Omental fat pad (tissue), 4 donors: Measurements from ENCODE around the gene BCAT1. TPM values are rescaled to one million over a fixed set of nuclear protein-coding genes. Genes with fewer than 3 reads are reported as not detected.
A peak's percentile ranks its signal among the peaks of the same experiment; 100 is the strongest.

Experiments used
- ATAC-seq: fragments of 150-250 bp; one replicate; pipeline ENCODE4 v1.9.1; 2016; ENCODE audit warnings: mild to moderate bottlenecking, moderate library complexity; ENCODE audit not compliant: low FRiP score
- DNase-seq: peaks from one replicate; pipeline ENCODE4 v3.0.0-alpha.2; 2019; ENCODE audit warnings: low spot score
- CTCF ChIP-seq, 3 donors: fragments of 450-650 bp; IDR thresholded peaks; one replicate each; pipeline ENCODE4 v1.5.1; 2016 to 2017; ENCODE audit warnings: antibody characterized with exemption in 3 of 3, mild to moderate bottlenecking in 3 of 3, moderate library complexity in 2 of 3
- total RNA-seq, 4 donors: library from RNA; depleted of rRNA; stranded (reverse); fragments of >200 nt; gene quantifications; one replicate each; pipeline ENCODE4 v1.1.0, GENCODE V29; 2016

The BCAT1 gene
- total RNA-seq, 4 donors from 2014 or later = 33.7 to 53.4 (median 44.4) TPM

- TF ChIP-seq CTCF (IDR thresholded peaks at IDR 0.05) = no peak
- ATAC-seq = no peak
- no peak for DNase-seq
Measured at GRCh38 chr12:24904871-24905270, 44.0 kb downstream of the BCAT1 start.

DNA sequence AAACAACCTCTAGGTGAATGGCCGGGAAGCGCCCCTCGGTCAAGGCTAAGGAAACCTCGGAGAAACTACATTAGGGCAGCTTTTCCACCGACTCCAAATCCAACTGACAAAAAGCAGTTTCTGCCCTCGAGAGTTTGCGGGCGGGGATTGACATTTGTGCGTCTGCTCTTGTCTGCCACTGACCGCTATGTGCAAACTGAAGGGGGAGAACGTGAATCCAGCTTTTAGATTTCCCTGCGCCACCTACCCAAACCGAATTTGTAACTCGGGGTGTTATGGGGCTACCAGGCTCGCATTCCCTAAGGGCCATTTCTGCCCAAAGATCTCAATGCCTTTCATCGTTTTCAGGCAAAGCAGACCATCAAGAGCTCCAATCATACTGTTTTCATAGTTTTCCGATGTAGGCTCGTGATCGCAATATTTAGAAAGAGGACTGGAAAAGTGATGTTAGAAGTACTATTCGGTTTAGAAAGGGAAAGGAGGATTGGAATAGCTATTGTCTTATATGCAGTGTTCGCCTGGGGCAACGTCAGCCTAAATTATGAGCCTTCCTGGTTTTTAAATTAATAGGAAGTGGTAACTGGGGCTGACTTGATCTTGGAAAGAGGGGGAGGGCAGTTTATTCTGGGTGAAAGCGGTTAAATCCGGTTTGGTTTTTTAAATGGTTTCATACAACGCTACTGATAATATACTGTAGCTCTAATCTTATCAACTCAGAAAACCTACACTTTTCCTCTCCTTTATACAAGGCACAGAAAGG is 45.4 kb downstream of the BCAT1 start:
- ATAC-seq (no peak), DNase-seq (no peak)
- no peak for TF ChIP-seq CTCF (IDR thresholded peaks at IDR 0.05)

DNA sequence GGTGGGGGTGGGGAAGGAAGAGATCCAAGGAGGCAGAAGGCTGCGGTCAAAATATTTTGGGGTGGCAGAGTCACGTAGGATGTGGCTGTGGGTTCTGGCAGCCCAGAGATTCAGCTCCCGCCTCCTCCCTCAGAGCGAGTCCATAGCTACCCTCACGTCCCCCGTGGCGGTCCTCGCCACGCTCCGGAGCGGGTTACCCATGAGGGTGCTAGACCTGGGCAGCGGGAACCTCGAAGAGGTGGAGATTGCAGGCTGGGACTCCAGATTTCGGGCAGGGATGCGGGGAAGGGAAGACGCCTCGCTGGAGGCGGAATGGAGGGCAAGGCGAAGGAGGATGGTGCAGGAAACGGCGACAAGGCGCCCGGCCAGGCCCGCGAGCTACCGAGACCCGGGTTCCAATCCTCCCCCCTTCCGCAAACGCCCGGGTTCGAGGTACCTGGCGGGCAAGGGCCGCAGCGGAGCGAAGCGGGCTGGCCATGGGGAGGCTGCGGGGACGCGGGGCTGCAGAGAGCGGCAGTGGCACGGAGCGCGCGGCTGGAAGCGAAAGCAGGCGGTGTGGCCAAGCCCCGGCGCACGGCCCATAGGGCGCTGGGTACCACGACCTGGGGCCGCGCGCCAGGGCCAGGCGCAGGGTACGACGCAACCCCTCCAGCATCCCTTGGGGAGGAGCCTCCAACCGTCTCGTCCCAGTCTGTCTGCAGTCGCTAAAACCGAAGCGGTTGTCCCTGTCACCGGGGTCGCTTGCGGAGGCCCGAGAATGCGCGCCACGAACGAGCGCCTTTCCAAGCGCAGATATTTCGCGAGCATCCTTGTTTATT is 46.2 kb downstream of the BCAT1 start:
- no peak for TF ChIP-seq CTCF (IDR thresholded peaks at IDR 0.05)

DNA sequence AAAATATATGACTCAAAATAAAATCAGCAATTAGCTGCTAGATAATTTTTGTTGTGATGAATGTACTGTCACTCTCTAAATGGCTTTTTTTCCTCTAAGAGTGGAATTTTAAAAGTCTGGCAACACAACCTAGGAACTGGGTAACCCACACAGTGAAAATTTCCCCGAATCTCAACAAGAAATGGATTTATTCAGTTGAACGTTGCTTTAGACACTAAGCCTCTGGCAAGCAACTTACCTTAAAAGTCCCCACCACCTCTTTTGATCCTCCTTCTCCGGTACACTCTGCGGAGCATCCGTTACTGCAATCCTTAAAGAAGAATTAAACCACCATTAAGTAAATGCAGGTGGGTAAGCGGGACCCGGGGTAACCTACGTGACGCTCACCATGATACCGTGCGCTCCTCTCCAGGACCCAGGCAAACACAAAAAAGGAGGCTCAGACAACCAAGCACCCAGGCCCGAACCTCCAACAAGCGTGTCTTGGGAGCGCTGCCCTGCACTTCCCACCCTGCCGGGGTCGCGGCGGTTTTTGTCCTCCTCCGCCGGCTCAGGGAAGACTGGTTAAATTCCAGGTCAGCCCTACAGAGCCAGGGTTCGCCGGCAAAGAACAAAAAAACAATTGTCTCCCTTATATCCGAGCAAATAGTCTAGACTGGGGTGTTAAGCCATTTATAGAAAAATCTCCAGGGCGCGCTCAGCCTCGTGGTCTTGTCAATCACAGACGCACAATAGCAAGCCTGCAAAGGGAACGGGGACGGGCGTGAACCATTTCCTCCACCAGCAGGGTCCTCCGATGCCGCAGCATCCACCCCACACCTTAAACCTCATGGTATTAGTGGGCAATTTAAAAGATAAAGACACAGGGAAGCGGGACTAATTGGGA is 47.1 kb downstream of the BCAT1 start:
- ATAC-seq = no peak
- DNase-seq = no peak
- TF ChIP-seq CTCF (IDR thresholded peaks at IDR 0.05) = no peak

More for the DNA sequence above, 46.2 kb downstream of the BCAT1 start:
- ATAC-seq = peak; percentile 35
- DNase-seq = no peak

GRCh38 chr12:24900196-24900595 is 48.7 kb downstream of the BCAT1 start:
- ATAC-seq (no peak), DNase-seq (no peak)
- no peak for TF ChIP-seq CTCF (IDR thresholded peaks at IDR 0.05)

DNA sequence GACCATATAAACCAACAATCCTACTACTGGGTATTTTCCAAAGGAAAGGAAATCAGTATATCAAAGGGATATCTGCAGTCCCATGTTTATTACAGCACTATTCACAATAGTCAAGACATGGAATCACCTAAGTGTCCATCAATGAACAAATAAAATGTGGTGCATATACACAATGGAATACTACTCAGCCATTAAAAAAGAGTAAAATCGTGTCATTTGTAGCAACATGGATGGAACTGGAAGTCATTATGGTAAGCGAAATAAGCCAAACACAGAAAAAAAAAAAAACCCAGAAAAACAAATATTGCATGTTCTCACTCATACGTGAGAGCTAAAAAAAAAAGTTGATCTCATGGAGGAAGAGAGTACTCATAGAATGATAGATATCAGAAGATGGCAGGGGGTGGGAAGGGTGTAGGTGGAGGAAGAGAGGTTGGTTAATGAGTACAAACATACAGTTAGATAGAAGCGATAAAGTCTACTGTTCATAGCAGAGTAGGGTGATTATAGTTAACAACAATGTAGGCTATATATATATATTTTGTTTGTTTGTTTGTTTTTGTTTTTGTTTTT is 49.3 kb downstream of the BCAT1 start:
- DNase-seq (no peak), ATAC-seq (no peak)
- TF ChIP-seq CTCF (IDR thresholded peaks at IDR 0.05) = no peak
